Motor neuron (in vitro differentiated cells): ENCODE data around the gene MRTO4. TPM values are rescaled to one million over a fixed set of nuclear protein-coding genes. Genes with fewer than 3 reads are reported as not detected.

Source experiments
- total RNA-seq, 8 experiments: library from RNA; unstranded; fragments of 300-600 nt; gene quantifications; 2 replicates each; pipeline versions ENCODE4 v1.2.3 to v1.2.4, GENCODE V29; 2022

The MRTO4 gene
- total RNA-seq, 8 experiments from 2014 or later = 32.1 to 67.3 (median 35.7) TPM

Other genes starting within 250 kb of the MRTO4 start
- gene UBR4, start 41.5 kb upstream of the MRTO4 start, total RNA-seq = 100 to 1,000 TPM in 6 of 8 experiments, 10 to 100 TPM in 2; 67.4 to 206 (median 116) TPM
- gene EMC1, start 281 bp upstream of the MRTO4 start, total RNA-seq = 10 to 100 TPM; 58.5 to 80.5 (median 68.0) TPM
- gene AKR7A3, start 37.0 kb downstream of the MRTO4 start, total RNA-seq = 1 to 10 TPM in 2 of 8 experiments, under 1 TPM in 6; 0.43 to 1.2 (median 0.84) TPM
- 10 to 100 TPM; 47.7 to 68.7 (median 52.3) TPM for gene AKR7A2, start 60.3 kb downstream of the MRTO4 start, total RNA-seq
- gene SLC66A1, start 60.5 kb downstream of the MRTO4 start, total RNA-seq = 10 to 100 TPM; 11.2 to 30.1 (median 15.5) TPM
- gene CAPZB, start 233.7 kb downstream of the MRTO4 start, total RNA-seq = 100 to 1,000 TPM in 6 of 8 experiments, 10 to 100 TPM in 2; 82.4 to 216 (median 123) TPM